SK-N-SH treated with all-trans-retinoic acid at 6 μM for 48 hours (cell line): ENCODE data around the gene FCER1G.

Source experiments
- ZFP30 ChIP-seq: fragments of 450-650 bp; formaldehyde crosslinking; IDR thresholded peaks from 2 replicates; pipeline ENCODE4 v1.5.0; 2022; ENCODE audit warnings: mild to moderate bottlenecking, moderate library complexity

The FCER1G gene

GRCh38 chr1:161267321-161267720 lies 52.2 kb downstream of the FCER1G start (continued):
- TF ChIP-seq ZFP30 (CRISPR knock-in tag) = no peak
